ENCODE data around the gene MYO18A.

DNA sequence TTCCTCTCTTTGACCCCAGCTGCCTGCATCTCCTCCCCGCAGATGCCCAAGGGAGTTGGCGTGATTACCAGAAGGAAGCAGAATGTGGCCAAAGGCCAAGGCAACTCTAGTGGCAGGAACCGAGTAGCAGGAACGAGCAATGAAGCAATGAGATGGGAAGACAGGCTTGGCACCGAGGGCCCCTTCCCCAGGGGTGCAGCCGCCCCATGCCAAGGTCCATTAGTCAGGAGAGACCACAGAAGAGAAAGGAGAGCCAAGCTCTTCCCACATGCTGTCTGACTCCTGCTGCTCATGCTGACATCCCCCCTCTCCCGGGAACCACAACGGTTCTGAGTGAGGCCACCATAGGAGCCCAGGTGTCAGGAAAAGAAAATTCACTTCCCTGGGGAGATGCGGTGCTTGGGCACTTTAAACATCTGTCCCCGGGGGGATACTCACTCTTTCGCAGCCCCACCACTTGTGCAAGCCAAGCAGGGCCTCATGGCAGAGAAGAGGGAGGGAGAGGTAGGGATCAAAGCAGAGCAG is 67.4 kb downstream of the MYO18A start:
- TF ChIP-seq CTCF (optimal IDR thresholded peaks at IDR 0.05 in 1 of 3, IDR thresholded peaks at IDR 0.05 in 1 of 3, conservative IDR thresholded peaks at IDR 0.05 in 1 of 3; ENCODE audit: extremely low read depth in 1 of 3, insufficient read depth in 2 of 3, low read length in 3 of 3) (no peak), EZH2 (IDR thresholded peaks at IDR 0.05; ENCODE audit: low read length) (no peak)

Data from keratinocyte (primary cell).